HL-60 (cell line): ENCODE data around the gene MAPT.

Experiments
- DNase-seq, 2 experiments: peaks; one replicate each; pipeline ENCODE4 v3.0.0-alpha.2; 2010 to 2020; ENCODE audit warnings: low read depth in 1 of 2, low spot score in 1 of 2
- H3K27ac ChIP-seq: fragments of 250-450 bp; sonication (Bioruptor Pico); replicated peaks from 2 replicates; pipeline ENCODE4 v1.5.1; 2020; ENCODE audit warnings: mild to moderate bottlenecking, moderate library complexity
- H3K27me3 ChIP-seq: fragments of 250-450 bp; sonication (Bioruptor Pico); 2 replicates; pipeline ENCODE4 v1.5.1; 2021; ENCODE audit warnings: mild to moderate bottlenecking, moderate library complexity; ENCODE audit not compliant: insufficient read depth, poor library complexity, severe bottlenecking
- H3K4me3 ChIP-seq: replicated peaks from 2 replicates; pipeline ENCODE4 v1.5.1; 2011; ENCODE audit warnings: mild to moderate bottlenecking, control low read depth, low read length; ENCODE audit not compliant: insufficient read depth
- GABPA ChIP-seq: IDR thresholded peaks from 2 replicates; pipeline ENCODE4 v1.6.1; 2012; ENCODE audit warnings: low read depth
- POLR2AphosphoS5 ChIP-seq: IDR thresholded peaks from 2 replicates; pipeline ENCODE4 v1.6.1; 2012; ENCODE audit warnings: low read depth
- SPI1 ChIP-seq: IDR thresholded peaks from 2 replicates; pipeline ENCODE4 v1.6.1; 2012; ENCODE audit warnings: low read depth, mild to moderate bottlenecking, borderline replicate concordance
- TF ChIP-seq, protein P1 (sequence below): IDR thresholded peaks from one replicate; pipeline ENCODE4 v1.5.1; 2011; ENCODE audit warnings: low read length, control low read depth, inconsistent platforms; ENCODE audit not compliant: insufficient read depth
- TF ChIP-seq, protein P2 (sequence below): IDR thresholded peaks from 2 replicates; pipeline ENCODE4 v1.6.1; 2012; ENCODE audit warnings: low read depth; ENCODE audit not compliant: insufficient replicate concordance

MAPT gene

DNA sequence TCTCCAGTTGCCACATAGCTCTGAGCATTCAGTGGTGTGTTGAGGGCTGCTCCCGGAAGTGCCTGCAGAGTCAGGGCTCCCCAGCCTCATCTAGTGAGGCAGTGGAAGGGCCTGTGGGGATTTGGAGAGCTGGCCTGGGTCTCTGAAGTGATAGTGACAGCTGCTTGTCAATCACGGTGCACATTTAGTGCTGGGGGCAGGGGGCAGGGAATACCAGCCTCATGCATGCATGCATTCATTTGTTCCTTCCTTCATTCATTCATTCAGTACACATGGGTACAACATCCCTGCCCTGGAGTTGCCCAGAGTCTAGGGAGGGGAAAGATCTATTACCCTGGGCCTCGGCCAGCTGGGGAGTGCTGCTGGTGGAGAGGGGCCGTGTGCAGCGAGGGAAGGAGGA, 93.4 kb downstream of the MAPT start:
- Histone ChIP-seq H3K27me3 (no peaks in the 10 kb centered on the region), H3K27ac (no peak overlapping the region), H3K4me3 (no peak overlapping the region)
- TF ChIP-seq, protein P1, sequence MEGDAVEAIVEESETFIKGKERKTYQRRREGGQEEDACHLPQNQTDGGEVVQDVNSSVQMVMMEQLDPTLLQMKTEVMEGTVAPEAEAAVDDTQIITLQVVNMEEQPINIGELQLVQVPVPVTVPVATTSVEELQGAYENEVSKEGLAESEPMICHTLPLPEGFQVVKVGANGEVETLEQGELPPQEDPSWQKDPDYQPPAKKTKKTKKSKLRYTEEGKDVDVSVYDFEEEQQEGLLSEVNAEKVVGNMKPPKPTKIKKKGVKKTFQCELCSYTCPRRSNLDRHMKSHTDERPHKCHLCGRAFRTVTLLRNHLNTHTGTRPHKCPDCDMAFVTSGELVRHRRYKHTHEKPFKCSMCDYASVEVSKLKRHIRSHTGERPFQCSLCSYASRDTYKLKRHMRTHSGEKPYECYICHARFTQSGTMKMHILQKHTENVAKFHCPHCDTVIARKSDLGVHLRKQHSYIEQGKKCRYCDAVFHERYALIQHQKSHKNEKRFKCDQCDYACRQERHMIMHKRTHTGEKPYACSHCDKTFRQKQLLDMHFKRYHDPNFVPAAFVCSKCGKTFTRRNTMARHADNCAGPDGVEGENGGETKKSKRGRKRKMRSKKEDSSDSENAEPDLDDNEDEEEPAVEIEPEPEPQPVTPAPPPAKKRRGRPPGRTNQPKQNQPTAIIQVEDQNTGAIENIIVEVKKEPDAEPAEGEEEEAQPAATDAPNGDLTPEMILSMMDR, result no peak
- no peak for TF ChIP-seq POLR2AphosphoS5
- no peak for TF ChIP-seq SPI1
- TF ChIP-seq, protein P2, sequence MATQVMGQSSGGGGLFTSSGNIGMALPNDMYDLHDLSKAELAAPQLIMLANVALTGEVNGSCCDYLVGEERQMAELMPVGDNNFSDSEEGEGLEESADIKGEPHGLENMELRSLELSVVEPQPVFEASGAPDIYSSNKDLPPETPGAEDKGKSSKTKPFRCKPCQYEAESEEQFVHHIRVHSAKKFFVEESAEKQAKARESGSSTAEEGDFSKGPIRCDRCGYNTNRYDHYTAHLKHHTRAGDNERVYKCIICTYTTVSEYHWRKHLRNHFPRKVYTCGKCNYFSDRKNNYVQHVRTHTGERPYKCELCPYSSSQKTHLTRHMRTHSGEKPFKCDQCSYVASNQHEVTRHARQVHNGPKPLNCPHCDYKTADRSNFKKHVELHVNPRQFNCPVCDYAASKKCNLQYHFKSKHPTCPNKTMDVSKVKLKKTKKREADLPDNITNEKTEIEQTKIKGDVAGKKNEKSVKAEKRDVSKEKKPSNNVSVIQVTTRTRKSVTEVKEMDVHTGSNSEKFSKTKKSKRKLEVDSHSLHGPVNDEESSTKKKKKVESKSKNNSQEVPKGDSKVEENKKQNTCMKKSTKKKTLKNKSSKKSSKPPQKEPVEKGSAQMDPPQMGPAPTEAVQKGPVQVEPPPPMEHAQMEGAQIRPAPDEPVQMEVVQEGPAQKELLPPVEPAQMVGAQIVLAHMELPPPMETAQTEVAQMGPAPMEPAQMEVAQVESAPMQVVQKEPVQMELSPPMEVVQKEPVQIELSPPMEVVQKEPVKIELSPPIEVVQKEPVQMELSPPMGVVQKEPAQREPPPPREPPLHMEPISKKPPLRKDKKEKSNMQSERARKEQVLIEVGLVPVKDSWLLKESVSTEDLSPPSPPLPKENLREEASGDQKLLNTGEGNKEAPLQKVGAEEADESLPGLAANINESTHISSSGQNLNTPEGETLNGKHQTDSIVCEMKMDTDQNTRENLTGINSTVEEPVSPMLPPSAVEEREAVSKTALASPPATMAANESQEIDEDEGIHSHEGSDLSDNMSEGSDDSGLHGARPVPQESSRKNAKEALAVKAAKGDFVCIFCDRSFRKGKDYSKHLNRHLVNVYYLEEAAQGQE, result no peak
- no peak for TF ChIP-seq GABPA
- no peak for DNase-seq

DNA sequence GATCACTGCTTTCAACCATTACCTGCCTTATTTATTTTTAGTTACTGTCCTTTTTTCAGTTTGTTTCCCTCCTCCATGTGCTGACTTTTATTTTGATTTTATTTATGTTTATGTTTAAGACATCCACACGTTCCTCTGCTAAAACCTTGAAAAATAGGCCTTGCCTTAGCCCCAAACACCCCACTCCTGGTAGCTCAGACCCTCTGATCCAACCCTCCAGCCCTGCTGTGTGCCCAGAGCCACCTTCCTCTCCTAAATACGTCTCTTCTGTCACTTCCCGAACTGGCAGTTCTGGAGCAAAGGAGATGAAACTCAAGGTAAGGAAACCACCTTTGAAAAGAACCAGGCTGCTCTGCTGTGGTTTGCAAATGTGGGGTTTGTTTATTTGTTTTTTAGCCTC, 95.4 kb downstream of the MAPT start:
- H3K27me3 ChIP-seq, result no peaks in the 10 kb centered on the region
- TF ChIP-seq POLR2AphosphoS5 (no peak), GABPA (no peak), SPI1 (no peak)
- TF ChIP-seq, protein P1, result no peak
- TF ChIP-seq, protein P2, result no peak
- no peak overlapping the region for H3K27ac ChIP-seq
- H3K4me3 ChIP-seq, result no peak overlapping the region
- DNase-seq, result no peak

DNA sequence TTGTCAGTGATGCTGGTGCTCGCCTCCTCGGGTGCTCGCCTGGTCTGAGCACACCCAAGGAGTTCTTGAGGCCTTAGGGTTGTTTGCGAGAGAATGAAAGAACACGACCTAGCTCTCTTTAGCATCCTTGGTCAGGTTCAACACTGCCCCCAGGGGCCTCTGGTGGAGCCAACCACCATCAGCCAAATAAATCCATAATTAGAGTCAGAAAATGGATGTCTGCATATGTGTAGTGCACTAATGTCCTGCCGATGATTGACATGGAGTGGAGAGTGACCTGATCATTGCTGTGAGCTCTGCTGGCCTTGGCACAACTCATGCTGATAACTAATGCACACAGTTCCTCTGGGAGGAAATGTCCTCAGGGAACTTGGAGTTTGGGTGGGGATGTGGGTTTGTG, 96.5 kb downstream of the MAPT start:
- no peak overlapping the region for H3K27ac ChIP-seq
- no peak for DNase-seq
- no peak overlapping the region for H3K4me3 ChIP-seq
- H3K27me3 ChIP-seq, result no peaks in the 10 kb centered on the region
- TF ChIP-seq GABPA (no peak), POLR2AphosphoS5 (no peak), SPI1 (no peak)
- TF ChIP-seq, protein P2, result no peak
- TF ChIP-seq, protein P1, result no peak
